HG03095 (cell line): ENCODE measurements around the gene NFIC.

Experiments
- ATAC-seq: cut with Tn5 transposase; IDR thresholded peaks from one replicate; pipeline ENCODE4 v1.9.1; 2021; ENCODE audit warnings: moderate library complexity; ENCODE audit not compliant: unreplicated experiment

The NFIC gene

DNA sequence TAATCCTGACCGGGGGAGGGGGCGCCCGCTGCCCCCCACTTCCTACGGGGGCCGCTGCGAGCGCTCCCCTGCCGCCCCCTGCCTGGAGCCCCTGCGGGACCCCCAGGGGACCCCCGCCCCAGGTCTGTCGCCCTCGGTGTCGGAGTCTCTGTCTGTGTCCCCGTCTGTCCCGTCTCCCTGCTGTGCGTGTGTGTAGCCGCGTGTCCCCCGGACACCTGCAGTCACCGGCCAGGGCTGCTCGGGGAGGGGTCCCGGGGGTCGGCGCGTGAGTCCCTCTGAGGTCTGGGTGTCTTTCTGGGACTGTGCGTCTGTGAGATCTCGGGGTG lies 7.7 kb upstream of the NFIC start:
- no peak for ATAC-seq

DNA sequence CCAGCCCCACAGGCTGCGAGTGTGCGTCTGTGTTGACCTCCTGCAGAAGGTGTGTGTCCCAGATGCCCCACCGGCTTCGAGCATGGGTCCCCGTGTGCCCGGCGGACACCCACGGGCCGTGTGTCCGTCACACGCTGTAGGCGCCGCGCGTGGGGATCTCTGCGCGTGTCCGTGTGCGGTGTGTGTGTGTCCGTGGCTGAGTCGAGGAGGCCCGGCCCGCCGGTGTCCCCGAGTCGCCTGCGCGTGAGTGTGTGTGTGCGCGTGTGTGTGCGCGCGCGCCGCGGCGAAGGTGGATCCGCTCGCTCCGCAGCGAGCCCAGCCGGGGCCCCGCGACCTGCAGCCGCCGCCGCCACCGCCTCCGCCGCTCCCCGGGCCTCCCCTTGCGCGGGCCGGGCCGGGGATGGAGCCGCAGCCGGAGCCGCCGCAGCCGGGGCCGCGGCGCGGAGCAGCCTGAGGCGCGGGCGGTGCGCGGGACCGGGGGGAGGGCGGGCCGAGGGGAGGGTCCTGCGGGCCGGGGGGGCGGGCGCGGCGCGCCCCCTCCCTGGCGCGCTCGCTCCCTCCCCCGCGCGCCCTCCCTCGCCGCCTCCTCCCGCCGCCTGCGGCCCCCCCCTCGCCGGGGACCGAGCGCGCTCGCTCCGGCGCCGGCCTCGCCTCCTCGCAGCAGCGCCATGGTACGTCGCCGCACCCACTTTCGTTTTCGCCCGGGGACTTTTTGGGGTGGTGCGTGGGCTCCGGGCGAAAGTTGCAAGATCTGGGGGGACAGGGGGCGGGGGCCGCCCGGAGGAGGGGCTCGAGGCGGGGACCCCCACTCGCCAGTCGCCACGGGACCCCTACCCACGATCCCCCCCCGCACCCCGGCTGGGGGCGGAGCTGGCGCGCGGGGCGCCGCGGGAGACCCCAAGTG lies 7.1 kb upstream of the NFIC start:
- no peak for ATAC-seq

DNA sequence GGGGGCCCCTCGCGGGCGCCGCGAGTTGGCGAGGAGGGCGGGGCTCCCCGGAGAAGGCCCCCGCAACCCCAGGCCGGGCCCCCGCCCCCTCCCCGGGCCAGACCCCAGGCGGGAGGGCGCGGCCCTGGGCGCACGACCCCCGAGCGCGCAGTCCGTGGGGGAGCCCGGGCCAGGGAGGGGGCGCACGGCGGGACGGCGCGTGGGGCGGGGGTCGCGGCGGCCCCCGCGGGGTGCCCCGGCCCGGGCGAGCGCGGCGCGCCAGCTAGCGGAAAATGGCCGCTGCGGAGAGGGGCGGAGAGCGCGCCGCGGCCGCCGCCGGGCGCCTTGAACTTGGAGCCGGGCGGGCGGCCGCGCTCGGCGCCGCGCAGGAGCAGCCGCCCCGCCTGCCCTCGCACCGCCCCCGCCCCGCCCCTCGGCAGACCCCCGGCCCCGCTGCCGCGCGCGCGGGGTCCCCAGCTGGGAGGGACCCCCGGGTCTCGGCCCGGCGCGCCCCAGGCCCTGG lies 6.4 kb upstream of the NFIC start:
- ATAC-seq: no peak

DNA sequence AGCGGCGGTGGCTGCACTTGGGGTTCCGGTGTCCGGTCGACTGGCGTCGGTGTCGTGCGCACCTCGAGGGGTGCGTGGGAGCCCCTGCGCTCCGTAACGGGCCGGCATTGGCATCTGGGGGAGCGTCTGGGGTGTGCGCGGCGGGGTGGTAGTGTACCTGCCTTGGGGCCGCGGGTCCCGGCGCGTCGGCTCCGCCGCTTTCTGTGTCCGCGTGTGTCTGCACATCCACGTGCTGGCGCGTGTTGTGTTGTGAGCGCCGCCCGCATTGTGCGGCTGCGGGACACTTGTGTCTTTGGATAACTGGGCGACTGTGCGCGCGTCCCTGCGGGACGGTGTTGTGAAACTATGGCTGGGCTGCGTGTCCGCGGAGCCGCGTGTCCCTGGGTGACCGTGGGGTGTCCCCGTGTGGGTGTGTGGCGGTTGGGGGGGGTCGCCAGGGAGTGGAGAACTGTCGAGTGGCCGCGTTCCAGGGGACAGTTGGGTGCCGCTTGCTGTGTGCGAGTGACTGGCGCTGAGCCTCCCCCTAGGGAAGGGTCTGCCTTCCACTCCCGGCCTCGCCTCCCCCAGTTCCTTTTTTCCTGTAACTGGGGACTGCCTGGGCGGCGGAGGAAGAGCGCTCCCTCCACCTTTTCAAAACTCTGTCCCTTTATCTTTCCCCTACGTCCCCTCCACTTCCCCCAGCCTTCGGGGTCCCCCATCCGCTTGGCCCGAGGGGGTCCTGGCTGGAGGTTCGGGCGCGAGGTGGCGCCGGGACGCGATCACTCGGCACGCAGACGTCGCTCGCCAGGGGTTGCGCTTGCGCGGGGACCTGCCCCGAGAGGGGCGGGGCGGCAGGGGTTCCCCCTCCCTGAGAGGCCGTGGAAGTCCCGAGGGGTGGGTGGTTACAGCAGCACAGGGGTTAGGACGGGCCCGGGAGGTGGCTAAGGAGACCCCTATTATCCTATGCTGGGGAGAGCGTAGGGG lies 5.7 kb upstream of the NFIC start:
- no peak for ATAC-seq

GRCh38 chr19:3361384-3362216 lies 4.8 kb upstream of the NFIC start:
- no peak for ATAC-seq

- ATAC-seq: no peak
Observed at GRCh38 chr19:3362217-3362906, 4.0 kb upstream of the NFIC start.

DNA sequence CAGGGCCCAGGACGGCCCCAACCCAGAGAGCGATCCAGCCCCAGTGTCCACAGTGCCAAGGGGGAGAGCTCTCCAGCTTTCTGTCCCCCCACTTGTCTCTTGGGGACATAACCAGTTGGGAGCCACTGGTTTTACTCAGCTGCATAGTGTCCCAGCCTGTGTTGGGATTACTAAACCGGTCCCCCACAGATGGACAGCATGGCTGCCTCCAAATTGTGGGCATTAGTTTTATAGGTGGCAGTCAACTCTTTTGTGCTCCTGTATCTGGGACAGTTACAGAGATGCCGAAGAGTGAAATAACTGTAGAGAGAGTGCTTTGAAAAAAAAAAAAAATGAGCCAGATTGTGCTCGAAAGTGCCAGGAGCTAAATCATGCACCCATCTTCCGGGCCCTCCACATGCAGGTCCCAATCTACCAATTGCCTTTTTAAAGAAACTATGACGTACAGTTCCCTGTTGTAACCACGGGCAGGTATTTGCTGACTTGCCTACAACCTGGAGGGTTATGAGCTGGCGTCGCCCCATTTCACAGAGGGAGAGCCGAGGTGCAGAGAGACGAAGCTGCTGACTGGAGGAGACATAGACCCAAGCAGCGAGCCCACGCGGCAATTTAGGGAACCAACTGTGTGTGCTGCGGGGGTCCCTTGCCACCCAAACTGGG lies 2.4 kb upstream of the NFIC start:
- no peak for ATAC-seq

GRCh38 chr19:3364501-3364858 lies 1.9 kb upstream of the NFIC start:
- no peak for ATAC-seq

- no peak for ATAC-seq
Observed at GRCh38 chr19:3365093-3365835, 1.1 kb upstream of the NFIC start.

DNA sequence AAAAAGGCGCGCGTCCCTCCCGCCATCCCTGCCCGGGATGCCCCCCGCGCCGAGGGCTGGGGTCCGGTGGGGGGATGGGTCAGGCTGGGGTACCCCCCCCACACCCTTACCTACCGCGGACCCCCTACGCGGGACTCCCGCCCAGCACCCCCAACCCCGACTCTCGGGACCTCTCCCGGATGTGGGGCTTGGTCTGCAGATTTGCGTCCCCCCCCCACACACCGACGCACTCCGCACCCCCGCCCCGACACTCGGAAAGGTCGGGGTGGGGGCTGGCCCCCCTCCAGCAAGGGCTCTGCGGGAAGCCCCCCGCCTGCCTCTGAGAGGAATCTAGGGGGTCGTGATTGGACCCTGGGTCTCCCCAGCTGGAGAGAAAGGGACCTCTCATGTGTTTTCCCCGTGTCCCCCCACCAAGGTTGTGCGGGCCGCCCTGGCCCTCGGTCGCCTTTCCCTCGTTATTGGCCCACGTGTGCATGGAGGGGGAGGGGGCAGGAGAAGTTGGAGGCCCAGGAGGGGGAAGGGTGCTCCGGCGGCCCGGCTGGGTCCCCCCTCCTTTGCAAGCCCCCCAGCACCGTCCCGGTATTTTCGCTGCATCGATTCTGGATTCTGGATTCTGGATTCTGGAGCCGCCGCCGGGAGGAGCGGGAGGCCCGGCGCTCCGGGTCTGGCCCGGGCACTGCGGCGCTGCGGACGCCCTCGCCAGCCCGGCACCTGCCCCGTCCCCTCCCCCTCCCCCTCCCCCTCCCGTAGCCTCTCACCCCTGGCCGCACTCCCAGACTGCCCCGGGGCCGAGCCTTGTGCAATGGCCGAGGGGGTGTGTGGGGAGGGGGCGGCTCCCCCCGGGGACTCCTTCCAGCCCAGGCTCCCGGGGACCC lies 607 bp downstream of the NFIC start:
- no peak for ATAC-seq

- ATAC-seq: no peak
Observed at GRCh38 chr19:3367628-3368440, 1.5 kb downstream of the NFIC start.

DNA sequence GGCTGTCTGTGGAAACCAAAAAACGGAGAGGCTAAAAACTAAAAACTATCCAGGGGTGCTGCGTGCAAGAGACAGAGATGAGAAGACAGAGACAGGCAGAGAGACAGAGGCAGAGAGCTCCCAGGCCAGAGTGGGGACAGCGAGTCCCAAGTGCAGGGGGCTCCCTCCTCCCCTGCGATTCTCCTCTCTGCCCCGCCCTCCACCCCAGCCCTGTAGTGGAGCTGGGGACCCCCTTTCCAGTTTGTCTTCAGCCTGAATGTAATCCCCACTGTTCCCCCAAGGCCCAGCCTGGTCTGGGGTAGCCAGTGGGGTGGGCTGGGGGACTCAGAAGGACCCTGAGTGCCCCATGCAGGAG lies 2.0 kb downstream of the NFIC start:
- no peak for ATAC-seq

GRCh38 chr19:3368848-3369336 lies 2.5 kb downstream of the NFIC start:
- no peak for ATAC-seq

DNA sequence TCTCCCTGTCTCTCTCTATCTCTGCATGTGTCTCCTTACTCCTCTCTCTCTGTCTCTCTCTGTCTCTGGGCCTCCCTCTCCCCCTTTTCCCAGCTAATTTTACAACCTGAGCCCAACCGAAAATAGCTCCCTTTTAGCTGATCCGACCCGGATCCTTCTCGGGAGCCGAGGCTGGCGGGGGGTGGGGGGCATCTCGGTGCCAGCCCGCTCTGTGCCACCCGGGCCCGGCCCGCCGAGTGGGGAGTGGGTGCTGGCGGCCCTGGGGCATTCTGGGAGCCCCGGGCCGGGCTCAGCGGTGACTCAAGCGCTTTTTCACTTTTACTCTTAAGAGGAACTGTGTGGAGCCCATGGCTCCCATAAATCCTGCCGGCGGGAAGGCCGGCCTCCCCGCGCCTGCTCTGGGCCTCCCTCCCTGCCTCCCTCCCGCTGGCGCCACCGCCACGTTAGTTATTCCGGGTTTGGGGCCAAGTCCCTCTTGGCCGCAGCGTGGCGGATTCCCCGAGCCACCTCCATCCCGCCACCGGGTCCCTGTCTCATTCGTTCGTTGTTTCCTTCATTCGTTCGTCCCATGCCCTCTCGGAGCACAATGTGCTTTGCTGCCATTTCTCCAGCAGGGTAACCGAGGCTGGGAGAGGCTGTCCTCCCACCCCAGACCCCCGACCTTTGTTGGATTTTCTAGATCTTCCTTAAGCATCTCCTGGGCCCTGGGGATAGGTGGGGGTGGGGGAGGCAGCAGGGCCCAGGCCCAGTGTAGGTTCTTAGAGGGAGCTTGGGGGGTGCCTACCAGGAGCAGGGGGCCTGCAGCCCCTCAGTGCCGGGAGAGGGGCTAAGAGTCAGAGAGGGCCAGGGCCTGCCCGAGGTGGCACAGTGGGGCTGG lies 3.2 kb downstream of the NFIC start:
- ATAC-seq: no peak

DNA sequence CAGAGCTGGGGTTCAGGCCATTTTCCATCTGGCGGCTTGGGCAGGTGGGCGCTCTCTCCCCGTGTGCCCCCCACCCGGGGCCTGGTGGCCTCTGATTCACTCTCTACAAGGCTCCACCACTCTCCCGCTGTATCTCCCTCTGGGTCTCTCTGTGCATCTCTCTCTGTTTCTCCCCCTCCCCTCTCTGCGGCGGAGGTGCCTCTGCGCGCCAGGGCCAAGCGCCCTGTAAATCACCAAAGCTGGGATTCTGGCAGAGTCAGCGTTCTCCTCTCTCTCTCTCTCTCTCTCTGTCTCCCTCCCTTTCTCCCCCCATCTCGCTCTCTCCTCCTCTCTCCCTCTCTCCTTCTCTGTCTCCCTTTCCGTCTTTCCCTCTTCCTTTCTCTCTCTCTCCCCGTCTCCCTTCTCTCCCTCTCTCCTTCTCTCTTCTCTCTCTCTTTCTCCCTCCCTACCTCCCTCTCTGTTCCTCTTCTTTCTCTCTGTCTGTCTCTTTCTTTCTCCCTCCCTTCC lies 3.9 kb downstream of the NFIC start:
- ATAC-seq: no peak
